Mesendoderm (in vitro differentiated cells): Measurements from ENCODE around the gene CBY3.

Experiments
- DNase-seq: peaks from one replicate; pipeline ENCODE4 v3.0.0; 2013
- H2AK5ac ChIP-seq: 2 replicates; pipeline ENCODE4 v1.6.1; 2013; ENCODE audit warnings: low read length, inconsistent platforms
- H2BK120ac ChIP-seq: 2 replicates; pipeline ENCODE4 v1.6.1; 2013; ENCODE audit warnings: low read depth, mild to moderate bottlenecking, low read length, moderate library complexity, mixed read lengths
- H2BK15ac ChIP-seq: replicated peaks from 2 replicates; pipeline ENCODE4 v1.6.1; 2013; ENCODE audit warnings: low read depth, mild to moderate bottlenecking, moderate library complexity
- H2BK5ac ChIP-seq: 2 replicates; pipeline ENCODE4 v1.6.1; 2013; ENCODE audit warnings: low read length, inconsistent platforms
- H3K18ac ChIP-seq: 2 replicates; pipeline ENCODE4 v1.6.1; 2013; ENCODE audit warnings: mild to moderate bottlenecking, low read length, mixed read lengths
- H3K23ac ChIP-seq: one replicate; pipeline ENCODE4 v1.6.1; 2013; ENCODE audit warnings: low read length
- H3K27ac ChIP-seq: 2 replicates; pipeline ENCODE4 v1.5.1; 2013; ENCODE audit warnings: low read depth, mild to moderate bottlenecking, inconsistent platforms, low read length, moderate library complexity
- H3K27me3 ChIP-seq: 2 replicates; pipeline ENCODE4 v1.6.1; 2013; ENCODE audit warnings: low read length, control low read depth, mild to moderate bottlenecking, inconsistent platforms; ENCODE audit not compliant: insufficient read depth, poor library complexity
- H3K36me3 ChIP-seq: 2 replicates; pipeline ENCODE4 v1.6.1; 2013; ENCODE audit warnings: low read length, inconsistent platforms; ENCODE audit not compliant: control insufficient read depth, insufficient read depth
- H3K4ac ChIP-seq: one replicate; pipeline ENCODE4 v1.6.1; 2013; ENCODE audit warnings: low read depth, mild to moderate bottlenecking, low read length, moderate library complexity
- H3K4me1 ChIP-seq: 2 replicates; pipeline ENCODE4 v1.6.1; 2013; ENCODE audit warnings: low read depth, low read length, inconsistent platforms; ENCODE audit not compliant: control insufficient read depth
- H3K4me2 ChIP-seq: 2 replicates; pipeline ENCODE4 v1.6.1; 2013; ENCODE audit warnings: low read length
- H3K4me3 ChIP-seq: 2 replicates; pipeline ENCODE4 v1.5.1; 2013; ENCODE audit warnings: mild to moderate bottlenecking, low read length
- H3K56ac ChIP-seq: one replicate; pipeline ENCODE4 v1.6.1; 2013; ENCODE audit warnings: low read length
- H3K79me1 ChIP-seq: 2 replicates; pipeline ENCODE4 v1.6.1; 2013; ENCODE audit warnings: low read length, inconsistent platforms
- H3K79me2 ChIP-seq: 2 replicates; pipeline ENCODE4 v1.6.1; 2013; ENCODE audit warnings: mild to moderate bottlenecking, low read length; ENCODE audit not compliant: control insufficient read depth, insufficient read depth
- H3K9ac ChIP-seq: 2 replicates; pipeline ENCODE4 v1.6.1; 2013; ENCODE audit warnings: low read length, inconsistent platforms
- H4K5ac ChIP-seq: one replicate; pipeline ENCODE4 v1.6.1; 2013; ENCODE audit warnings: low read length
- H4K8ac ChIP-seq: one replicate; pipeline ENCODE4 v1.6.1; 2013; ENCODE audit warnings: low read depth, mild to moderate bottlenecking, control low read depth, low read length, moderate library complexity
- WGBS: extraction: QIAGEN DNeasy Blood & Tissue Kit; methylation state at CpG from one replicate; pipeline ENCODE4 v1.1.7; 2013; ENCODE audit warnings: low lambda C conversion rate, missing lambda C conversion rate; ENCODE audit not compliant: insufficient coverage; ENCODE audit errors: extremely low coverage; 5-methylcytosine and 5-hydroxymethylcytosine counted together

CBY3 gene

DNA sequence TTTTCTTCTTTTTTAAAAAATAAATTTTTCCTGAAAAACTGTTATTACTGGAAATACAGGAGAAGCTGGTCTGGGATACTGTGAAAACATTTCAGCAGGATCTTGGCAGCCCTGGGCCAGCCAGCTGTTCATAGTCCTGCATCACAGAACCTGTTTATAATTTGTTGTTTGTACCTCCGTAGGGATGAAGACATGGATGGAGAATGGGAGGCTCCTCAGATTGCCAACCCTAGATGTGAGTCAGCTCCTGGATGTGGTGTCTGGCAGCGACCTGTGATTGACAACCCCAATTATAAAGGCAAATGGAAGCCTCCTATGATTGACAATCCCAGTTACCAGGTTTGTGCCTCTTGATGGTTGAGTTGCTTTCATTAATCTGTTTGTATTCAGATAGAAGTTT is 39.4 kb upstream of the CBY3 start:
- Histone ChIP-seq H3K4me2 (no peak overlapping the region), H2BK120ac (no peak overlapping the region), H2BK5ac (no peak overlapping the region), H2BK15ac (no peak overlapping the region), H3K4me1 (no peaks in the 10 kb centered on the region), H3K27me3 (no peaks in the 10 kb centered on the region), H3K9ac (no peak overlapping the region), H4K5ac (no peak overlapping the region), H3K4me3 (no peak overlapping the region), H3K23ac (no peak overlapping the region), H3K56ac (no peak overlapping the region), H3K36me3 (peaks cover 35% of the 10 kb centered on the region), H2AK5ac (no peak overlapping the region), H3K79me2 (peaks cover 3% of the 10 kb centered on the region), H3K27ac (no peak overlapping the region), H3K18ac (no peak overlapping the region), H4K8ac (no peak overlapping the region), H3K79me1 (peaks cover 7% of the 10 kb centered on the region), H3K4ac (no peak overlapping the region)
- no peak for DNase-seq
- WGBS: no CpG with 5 or more reads among the region's 2 CpGs

DNA sequence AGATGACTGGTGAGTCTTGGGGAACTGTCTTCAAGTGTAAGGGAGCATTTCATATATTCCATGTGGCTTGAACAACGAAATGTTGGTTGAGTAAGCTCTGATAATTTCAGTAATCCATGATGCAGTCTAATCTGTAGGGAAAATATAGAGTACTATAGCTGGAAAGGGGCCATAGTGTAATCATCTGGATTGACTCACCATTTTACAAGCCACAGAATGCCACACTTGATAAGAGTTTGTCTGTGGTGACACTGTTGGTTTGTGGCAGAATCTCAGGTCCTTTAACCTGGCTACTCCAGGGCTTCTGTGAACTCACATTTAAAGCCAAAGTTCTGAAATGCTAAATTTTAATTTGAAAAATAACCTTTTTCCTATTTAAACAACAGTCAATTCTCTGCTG is 35.5 kb upstream of the CBY3 start:
- peaks cover 9% of the 10 kb centered on the region for H3K79me1 ChIP-seq
- H3K36me3 ChIP-seq: peaks cover 14% of the 10 kb centered on the region
- H3K79me2 ChIP-seq: peaks cover 3% of the 10 kb centered on the region
- H3K23ac ChIP-seq: no peak overlapping the region
- no peaks in the 10 kb centered on the region for H3K27me3 ChIP-seq
- no peak overlapping the region for H3K18ac ChIP-seq
- H3K4ac ChIP-seq: no peak overlapping the region
- H2BK15ac ChIP-seq: no peak overlapping the region
- H2AK5ac ChIP-seq: no peak overlapping the region
- no peak overlapping the region for H4K5ac ChIP-seq
- H3K9ac ChIP-seq: no peak overlapping the region
- no peak overlapping the region for H4K8ac ChIP-seq
- WGBS: no CpG with 5 or more reads among the region's 1 CpG
- no peak overlapping the region for H3K4me2 ChIP-seq
- H3K4me1 ChIP-seq: no peaks in the 10 kb centered on the region
- H3K4me3 ChIP-seq: no peak overlapping the region
- H2BK120ac ChIP-seq: no peak overlapping the region
- H3K27ac ChIP-seq: no peak overlapping the region
- H2BK5ac ChIP-seq: no peak overlapping the region
- no peak overlapping the region for H3K56ac ChIP-seq
- no peak for DNase-seq

DNA sequence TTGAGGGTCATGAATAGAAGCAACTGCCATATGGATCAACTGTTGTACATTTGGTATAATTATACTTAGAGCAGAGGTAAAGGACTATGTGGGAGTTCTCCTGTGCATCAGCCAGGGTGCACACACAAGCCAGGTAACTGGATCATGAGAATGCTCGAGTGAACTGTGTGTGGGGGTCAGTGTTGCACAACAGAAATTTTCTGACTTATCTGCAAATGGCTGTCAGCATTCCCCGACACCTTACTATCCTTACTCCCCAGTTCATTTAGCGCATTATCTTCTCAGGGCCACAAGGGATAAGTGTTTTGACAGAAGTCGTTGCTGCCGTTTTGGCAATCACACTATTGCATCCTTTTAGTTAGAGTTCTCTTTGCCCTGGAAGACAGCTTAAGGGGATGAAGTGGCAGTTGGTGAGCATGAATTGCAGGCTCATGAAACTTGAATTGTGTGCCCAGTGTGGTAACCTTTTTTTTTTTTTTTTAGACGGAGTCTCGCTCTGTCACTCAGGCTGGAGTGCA is 19.6 kb upstream of the CBY3 start:
- Histone ChIP-seq H4K8ac (no peak overlapping the region), H3K9ac (peak overlapping the region; percentile 66), H3K27me3 (no peaks in the 10 kb centered on the region), H3K18ac (no peak overlapping the region), H3K4me1 (peaks cover 1% of the 10 kb centered on the region), H2BK15ac (no peak overlapping the region), H3K27ac (no peak overlapping the region), H2BK120ac (no peak overlapping the region), H3K4me2 (peak overlapping the region; percentile 55), H3K56ac (peak overlapping the region; percentile 75), H2AK5ac (no peak overlapping the region), H2BK5ac (no peak overlapping the region), H3K4ac (no peak overlapping the region), H4K5ac (no peak overlapping the region), H3K79me2 (peaks cover 54% of the 10 kb centered on the region), H3K79me1 (peaks cover 3% of the 10 kb centered on the region), H3K4me3 (peak overlapping the region; percentile 32), H3K36me3 (peaks cover 2% of the 10 kb centered on the region), H3K23ac (no peak overlapping the region)
- WGBS: no CpG with 5 or more reads among the region's 7 CpGs
- DNase-seq: peak; percentile 31

DNA sequence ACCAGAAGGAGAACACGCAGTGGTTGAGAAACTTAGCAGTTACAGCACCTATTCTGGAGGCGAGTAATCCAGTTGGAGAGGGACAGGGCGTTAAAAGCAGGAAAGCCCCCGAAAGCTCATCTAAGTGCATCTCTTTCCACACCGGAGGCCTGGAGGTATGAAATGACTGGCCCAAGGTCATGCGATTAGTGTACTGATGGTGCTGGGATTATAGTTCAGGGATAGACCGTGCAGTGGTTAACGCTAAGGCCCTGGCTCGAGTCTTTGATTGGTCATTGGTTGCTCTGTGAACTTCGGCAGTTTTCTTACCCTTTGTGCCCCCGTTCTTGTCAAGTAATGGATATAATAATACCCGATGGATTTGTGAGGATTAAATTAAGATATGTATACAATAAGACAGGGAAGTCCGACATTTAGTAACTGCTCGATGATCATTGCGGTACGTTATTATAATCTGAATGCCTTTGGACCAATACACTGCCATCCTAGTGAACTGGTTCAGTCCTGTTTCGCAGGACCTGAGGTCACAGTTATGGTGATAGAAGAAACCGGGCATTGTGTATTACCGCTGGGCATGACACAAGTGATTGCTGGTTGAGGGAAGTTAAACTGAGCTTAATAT is 18.9 kb upstream of the CBY3 start:
- Histone ChIP-seq H3K36me3 (peaks cover 2% of the 10 kb centered on the region), H3K4ac (no peak overlapping the region), H3K79me1 (peaks cover 3% of the 10 kb centered on the region), H3K4me3 (peak overlapping the region; percentile 82), H2AK5ac (peak overlapping the region; percentile 64), H2BK5ac (no peak overlapping the region), H2BK120ac (no peak overlapping the region), H3K56ac (peak overlapping the region; percentile 90), H4K8ac (no peak overlapping the region), H3K23ac (peak overlapping the region; percentile 15), H2BK15ac (no peak overlapping the region), H3K18ac (peak overlapping the region; percentile 11), H3K27ac (no peak overlapping the region), H3K4me2 (peak overlapping the region; percentile 92), H3K9ac (peak overlapping the region; percentile 84), H3K27me3 (no peaks in the 10 kb centered on the region), H3K79me2 (peaks cover 52% of the 10 kb centered on the region), H3K4me1 (peaks cover 1% of the 10 kb centered on the region), H4K5ac (no peak overlapping the region)
- peak; percentile 27 for DNase-seq
- no CpG with 5 or more reads among the region's 19 CpGs for WGBS

DNA sequence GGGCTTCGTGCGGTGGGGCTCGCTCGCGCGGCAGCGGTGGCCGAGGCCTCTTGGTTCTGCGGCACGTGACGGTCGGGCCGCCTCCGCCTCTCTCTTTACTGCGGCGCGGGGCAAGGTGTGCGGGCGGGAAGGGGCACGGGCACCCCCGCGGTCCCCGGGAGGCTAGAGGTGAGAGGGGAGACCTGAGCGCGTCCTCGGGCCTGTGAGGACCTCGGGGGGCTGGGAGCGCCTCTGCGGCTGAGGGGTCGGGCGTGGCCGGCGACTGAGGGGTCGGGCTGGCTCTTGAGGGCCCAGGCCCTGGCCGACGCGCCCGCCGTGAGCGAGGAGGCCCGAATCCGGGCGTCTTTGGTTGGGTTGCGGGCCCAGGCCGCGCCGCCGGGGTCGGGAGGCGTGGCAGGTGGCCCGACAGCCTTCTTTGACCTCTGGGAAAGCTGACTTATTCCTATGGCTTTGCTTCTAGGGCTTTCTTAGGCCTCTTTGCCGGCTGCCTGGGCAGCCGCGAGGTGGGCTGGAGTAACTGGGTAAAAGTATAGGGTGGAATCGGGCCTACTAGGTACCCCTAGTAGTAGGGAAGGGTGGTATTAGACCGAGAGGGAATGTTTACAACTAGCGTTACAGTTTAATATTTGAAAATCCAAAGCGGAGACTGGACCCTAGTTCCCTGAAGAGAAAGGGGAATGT is 18.2 kb upstream of the CBY3 start, which contains the start of gene CANX:
Gene CANX, plus strand, starts transcription at position 33 of the 681 bp plus-strand sequence. CDS start 6,715 bp downstream, outside the sequence.
- DNase-seq: no peak
- H2AK5ac ChIP-seq: peak within 1 kb of the TSS; percentile 64
- peaks cover 2% of the 10 kb centered on the region for H3K36me3 ChIP-seq
- peak within 1 kb of the TSS; percentile 97 for H3K56ac ChIP-seq
- peak within 1 kb of the TSS; percentile 82 for H3K4me3 ChIP-seq
- no peak within 1 kb of the TSS for H4K8ac ChIP-seq
- no peaks in the 10 kb centered on the region for H3K27me3 ChIP-seq
- H3K23ac ChIP-seq: peak within 1 kb of the TSS; percentile 95
- peak within 1 kb of the TSS; percentile 94 for H3K18ac ChIP-seq
- peak within 1 kb of the TSS; percentile 99 for H3K4ac ChIP-seq
- peak within 1 kb of the TSS; percentile 39 for H2BK120ac ChIP-seq
- peak within 1 kb of the TSS; percentile 65 for H2BK5ac ChIP-seq
- peak within 1 kb of the TSS; percentile 71 for H4K5ac ChIP-seq
- peak within 1 kb of the TSS; percentile 95 for H3K4me2 ChIP-seq
- no peak within 1 kb of the TSS for H2BK15ac ChIP-seq
- H3K4me1 ChIP-seq: peaks cover 1% of the 10 kb centered on the region
- H3K79me2 ChIP-seq: peaks cover 48% of the 10 kb centered on the region
- WGBS: no CpG with 5 or more reads among the region's 58 CpGs
- peaks cover 3% of the 10 kb centered on the region for H3K79me1 ChIP-seq
- H3K27ac ChIP-seq: peak within 1 kb of the TSS; percentile 95
- peak within 1 kb of the TSS; percentile 95 for H3K9ac ChIP-seq
